ENCODE data around the gene NEK6. TPM values are rescaled to one million over a fixed set of nuclear protein-coding genes. Genes with fewer than 3 reads are reported as not detected.

Gene NEK6
- total RNA-seq, 1 donor from 2014 or later, result 7.7 TPM

DNA sequence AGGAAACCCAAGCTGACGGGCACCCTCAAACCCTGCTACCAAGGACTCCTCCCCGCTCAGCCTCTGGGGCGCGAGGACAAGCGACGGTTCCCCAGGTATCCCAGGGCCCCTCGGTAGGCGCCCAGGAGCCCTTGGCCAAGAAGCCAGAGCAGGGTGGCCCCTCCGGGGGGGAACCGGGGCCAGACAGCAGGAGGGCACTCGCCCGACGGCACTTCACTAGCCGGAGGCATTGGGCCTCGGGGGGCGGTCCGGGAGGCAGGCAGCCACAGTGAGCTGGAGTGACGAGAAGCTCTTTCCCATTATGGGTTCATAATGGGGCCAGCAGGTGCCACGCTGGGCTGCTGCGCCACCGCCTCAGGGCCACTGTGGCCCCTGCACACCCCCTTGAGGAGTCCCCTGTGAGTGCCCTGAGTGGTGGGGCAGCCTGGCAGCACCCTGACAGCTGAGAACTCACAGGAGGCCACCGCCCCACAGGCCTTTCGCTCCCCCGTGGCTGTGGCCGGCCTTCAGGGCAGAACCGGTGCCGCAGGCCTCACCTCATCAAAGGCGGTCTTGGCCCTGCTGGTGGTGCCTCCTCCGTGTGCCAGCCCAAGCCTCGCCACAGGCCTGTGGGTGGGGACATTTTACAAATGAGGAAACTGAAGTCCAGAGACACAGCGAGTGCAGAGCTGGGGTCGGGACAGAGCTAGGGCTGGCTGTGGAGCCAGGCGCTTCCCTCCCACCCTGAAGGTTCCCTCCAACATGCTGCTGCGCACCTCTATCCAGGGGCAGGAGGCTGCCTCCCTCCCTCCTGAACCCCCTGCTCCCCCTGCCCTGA lies 88.8 kb downstream of the NEK6 start:
- peak; percentile 23 for DNase-seq
- intact Hi-C loops (cut with micrococcal nuclease), result no loop called here
- no peak for ATAC-seq

DNA sequence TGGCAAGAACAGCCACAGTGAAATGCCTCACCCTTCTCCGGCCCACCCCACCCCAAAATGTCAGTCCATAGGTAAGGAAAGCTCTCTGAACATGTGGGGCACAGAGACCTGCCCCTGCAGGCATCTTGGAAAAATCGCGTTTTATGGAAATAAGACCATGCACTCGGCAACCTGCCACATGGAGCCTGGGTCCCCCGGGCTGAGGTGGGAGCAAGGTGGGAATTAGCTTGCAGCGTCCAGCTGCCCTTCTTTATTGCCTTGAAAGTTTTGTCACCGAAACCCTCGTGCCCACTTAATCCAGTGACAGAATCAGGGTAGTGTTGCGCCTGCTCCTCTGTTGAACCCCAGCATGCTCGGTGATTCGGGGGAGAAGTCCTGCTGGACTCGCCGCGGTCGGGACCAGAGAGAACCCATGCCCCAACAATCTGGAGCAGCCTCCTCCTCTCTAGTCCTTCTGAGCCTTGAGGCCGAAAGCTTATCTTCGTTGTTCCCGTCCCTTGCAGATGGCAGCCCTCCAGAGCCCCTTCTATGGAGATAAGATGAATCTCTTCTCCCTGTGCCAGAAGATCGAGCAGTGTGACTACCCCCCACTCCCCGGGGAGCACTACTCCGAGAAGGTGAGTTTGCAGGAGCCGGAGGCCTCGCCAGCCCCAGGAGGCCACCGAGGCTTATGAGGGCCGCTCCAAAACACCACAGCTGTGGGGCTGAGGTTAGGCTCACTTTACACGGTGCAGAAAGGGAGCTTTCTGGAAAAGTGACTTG lies 89.6 kb downstream of the NEK6 start:
- DNase-seq (peak; percentile 18), ATAC-seq (no peak)
- intact Hi-C loops (cut with micrococcal nuclease), result no loop called here

GRCh38 chr9:124347968-124348358 lies 90.2 kb downstream of the NEK6 start:
- intact Hi-C loops (cut with micrococcal nuclease), result no loop called here
- ATAC-seq, result no peak
- DNase-seq, result peak; percentile 11

DNA sequence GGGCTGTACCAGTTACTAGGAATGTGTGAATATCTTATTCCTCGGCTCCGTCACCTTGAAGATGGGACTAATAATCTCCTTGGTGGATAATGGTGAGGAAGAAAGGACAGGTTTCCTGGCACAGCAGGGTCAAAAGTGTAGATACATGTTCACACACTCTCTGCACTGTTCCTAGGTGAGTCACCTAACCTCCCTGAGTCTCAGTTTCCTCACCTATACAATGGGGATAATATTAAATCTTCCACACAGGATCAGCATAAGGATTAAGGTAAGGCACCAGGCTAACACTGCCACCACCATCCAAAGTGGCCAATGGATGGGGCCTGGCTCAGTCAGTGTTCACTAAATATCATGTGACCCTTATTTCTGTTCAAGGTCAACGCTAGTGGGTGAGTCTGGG lies 90.6 kb downstream of the NEK6 start:
- ATAC-seq (no peak), DNase-seq (no peak)
- intact Hi-C loops (cut with micrococcal nuclease), result no loop called here

DNA sequence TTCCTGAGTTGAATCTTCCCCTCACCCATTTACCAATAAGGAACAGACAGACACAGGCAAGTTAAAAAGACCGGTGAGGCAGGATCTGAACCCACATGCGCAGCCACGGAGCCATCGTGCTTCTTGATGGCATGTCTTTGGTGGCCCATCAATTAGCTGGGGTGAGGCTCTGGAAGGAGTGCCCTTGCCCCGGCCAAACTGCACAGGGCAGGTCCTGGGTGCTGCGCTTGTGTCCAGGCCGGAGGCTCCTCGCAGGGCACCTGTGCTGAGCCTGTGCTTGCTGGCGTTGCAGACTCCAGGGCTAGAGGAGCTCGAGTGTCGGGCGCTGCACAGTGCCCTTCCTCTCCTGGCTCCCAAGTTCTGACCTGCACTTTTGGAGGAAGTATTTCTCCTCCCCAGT lies 91.1 kb downstream of the NEK6 start:
- ATAC-seq, result no peak
- DNase-seq, result no peak
- intact Hi-C loops (cut with micrococcal nuclease), result no loop called here

DNA sequence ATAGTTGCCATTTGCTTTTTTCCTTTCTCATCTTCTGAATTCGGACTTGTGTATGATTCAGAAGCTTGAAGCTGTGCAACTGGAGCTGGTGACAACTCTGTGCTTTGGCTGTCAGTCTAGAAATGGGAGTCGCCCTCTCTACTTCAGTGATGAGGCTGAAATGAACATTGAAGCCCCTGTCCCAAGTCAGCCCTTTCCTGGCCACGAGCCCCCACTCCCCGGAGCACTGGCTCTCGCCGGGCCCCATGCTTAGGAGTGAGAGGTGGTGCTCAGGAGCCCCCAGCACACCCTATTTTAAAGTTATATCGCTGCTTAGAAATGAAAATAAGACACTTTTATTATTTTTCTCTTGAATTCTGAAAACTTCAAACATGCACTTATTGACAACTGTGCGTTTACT lies 91.5 kb downstream of the NEK6 start:
- ATAC-seq (no peak), DNase-seq (no peak)
- intact Hi-C loops (cut with micrococcal nuclease), result no loop called here

DNA sequence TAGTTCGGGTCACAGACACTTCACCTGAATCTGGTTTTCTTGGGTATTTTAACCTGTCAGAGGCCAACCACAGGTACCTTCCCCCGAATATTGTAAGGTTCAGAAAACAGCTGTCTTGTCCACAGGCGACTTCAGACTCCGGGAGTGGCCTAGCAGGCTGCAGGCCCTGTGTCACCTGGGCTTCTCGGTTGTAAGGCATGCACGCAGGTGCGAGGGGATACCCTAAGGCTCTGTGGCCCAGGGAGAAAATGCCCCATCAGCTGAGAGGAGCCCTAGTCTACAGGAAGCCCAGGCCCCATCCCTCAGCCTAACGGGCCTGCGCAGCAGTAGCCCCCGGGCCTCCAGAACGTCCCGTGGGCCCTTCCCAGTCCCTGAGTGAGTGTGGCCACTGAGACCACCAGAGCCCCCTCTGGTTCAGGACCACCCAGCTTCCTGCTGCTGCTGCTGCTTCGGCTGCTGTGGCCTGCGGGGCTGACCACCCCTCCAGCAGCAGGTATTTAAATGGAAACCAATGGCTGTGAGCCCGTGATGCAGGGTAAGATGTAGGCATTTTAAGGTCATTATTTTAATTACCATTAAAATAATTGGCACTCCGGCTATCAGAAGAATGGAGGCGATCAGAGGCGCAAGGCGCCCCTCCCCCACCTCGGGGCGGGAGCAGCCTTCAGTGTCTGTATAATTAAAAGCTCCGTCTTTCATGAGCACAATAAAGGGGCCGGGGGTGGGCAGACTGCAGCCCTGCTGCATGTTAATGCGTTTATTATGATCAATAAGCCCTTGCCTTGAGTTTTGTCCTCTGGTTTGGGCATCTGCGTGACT lies 92.1 kb downstream of the NEK6 start:
- DNase-seq (peak; percentile 23), ATAC-seq (no peak)
- intact Hi-C loops (cut with micrococcal nuclease), result no loop called here

GRCh38 chr9:124350494-124351263 lies 92.9 kb downstream of the NEK6 start:
- ATAC-seq (no peak), DNase-seq (no peak)
- intact Hi-C loops (cut with micrococcal nuclease), result no loop called here

- ATAC-seq (no peak), DNase-seq (no peak)
- intact Hi-C loops (cut with micrococcal nuclease), result no loop called here
These were observed 94.1 kb downstream of the NEK6 start for GRCh38 chr9:124351672-124352468.

DNA sequence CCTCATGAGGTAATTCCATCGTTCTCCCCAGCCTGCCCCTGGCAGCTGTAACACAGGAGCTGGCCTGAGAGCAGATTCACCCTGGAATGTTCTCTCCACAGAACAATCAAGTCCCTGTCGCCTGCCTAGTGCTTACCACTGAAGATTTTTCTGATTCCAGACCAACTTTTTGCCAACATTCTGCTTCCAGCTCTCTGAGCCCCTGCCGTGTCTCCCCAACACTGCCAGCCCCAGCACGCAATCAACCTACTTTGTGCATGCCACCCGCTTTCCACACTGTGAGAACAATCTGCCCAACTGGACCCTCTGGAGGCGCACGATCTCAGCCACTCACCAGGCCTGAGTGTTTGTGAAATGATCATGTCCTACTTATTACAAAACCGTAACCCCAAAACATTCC lies 94.9 kb downstream of the NEK6 start:
- intact Hi-C loops (cut with micrococcal nuclease), result no loop called here
- DNase-seq, result no peak
- no peak for ATAC-seq

DNA sequence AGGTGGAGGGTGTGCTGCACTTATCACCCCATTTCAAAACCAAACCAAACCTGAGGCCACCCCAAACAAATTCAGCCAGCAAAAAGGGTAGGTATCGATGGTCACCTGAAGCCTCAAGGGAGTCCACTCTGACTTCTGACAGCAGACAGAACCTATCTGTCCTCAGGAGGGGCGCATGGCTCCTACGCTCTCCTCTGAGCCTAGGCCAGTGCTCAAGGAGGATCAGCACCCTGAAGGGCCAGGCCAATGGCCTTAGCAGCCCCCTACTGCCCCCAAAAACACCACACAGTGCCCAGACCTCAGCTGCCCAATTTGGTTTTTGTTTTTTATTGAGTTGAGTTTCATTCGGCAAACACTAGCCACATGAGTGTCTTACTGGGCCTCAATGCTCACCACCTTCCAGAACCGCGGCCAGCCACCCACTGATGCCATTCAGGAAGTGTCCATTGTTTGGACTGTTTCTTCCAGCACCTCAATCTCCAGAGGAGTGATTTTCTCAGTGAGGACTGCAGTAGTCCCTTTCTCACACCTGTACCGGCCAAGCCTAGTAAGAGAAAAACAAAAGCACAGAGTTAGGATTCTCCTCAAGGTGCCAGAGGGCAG lies 95.5 kb downstream of the NEK6 start:
- no peak for DNase-seq
- intact Hi-C loops (cut with micrococcal nuclease), result no loop called here
- no peak for ATAC-seq

GRCh38 chr9:124353811-124354274 lies 96.1 kb downstream of the NEK6 start:
- DNase-seq, result no peak
- intact Hi-C loops (cut with micrococcal nuclease), result no loop called here
- no peak for ATAC-seq

DNA sequence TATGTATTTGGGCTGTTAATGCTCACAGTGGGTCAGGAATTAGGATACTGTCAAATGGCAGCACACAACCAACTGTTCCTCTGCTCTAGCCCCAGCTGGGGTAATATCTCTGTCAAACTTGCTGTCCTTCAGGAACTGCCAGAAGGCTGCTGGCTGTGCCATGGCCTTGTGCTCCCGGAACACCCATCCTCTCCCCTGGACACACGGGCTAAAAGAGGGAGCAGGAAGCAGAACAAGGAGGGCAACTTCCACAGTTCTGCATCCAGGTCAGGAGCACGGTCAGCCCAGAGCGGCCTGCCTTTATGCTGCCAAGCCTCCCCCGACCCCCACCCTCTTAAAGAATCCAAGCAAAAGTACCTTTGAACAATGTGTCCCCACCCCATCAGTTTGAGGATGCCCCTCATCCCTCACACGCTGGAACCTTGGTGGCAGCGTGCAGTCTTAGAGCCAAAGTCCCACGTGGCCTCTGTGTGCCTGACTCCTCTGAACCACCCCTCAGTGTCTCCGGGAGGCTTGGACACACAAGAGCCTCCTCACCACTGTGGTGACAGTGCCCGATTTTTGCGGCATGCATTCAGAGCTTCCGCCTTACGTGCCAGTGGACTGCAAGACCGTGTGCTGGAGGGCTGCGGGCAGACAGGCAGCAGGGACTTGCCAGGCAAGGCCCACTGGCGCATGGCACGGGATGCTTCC lies 96.7 kb downstream of the NEK6 start:
- DNase-seq (no peak), ATAC-seq (no peak)
- intact Hi-C loops (cut with micrococcal nuclease), result no loop called here

GRCh38 chr9:124355039-124355940 lies 97.5 kb downstream of the NEK6 start:
- no peak for ATAC-seq
- intact Hi-C loops (cut with micrococcal nuclease), result no loop called here
- no peak for DNase-seq

DNA sequence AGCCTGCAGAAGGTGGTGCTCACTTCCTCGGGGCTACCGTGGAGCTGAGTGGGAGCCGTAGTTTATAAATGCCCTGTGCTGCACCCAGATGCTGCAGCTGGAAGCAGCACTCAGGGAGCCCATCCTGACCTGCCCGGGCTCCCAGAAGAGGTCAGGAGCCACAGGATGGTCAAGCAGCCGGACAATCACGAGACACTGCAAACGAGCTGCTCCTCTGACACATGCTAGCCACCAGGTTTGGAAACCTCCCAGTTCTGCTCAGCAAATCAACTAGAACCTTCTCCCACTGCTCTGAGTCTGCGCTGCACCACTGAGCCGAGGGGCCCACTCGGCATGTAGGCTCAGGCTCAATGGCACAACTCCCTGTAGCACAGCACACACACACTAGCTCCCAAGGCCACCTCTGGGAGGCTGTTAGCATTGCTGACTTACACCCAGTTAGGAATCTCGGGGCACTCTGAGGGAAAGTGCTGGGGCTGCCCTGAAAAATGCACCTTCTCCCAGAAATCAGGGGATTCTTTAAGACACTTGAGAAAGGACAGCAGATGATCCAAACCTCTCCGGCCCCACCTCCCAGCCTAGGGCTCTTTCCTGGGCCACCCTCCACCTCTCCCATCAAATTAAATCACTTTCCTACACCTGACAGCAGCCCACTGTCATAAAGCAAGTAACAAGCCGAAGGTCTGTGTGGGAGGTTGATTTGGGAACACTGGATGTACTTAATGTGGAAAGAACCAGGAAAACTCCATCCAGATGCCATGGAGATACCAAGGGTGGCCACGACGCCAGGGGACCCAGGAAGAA lies 98.4 kb downstream of the NEK6 start:
- ATAC-seq (no peak), DNase-seq (no peak)
- intact Hi-C loops (cut with micrococcal nuclease), result no loop called here
